HepG2 (cell line): Measurements from ENCODE around the gene METAP1D. TPM values are rescaled to one million over a fixed set of nuclear protein-coding genes. Genes with fewer than 3 reads are reported as not detected.
A peak's percentile ranks its signal among the peaks of the same experiment; 100 is the strongest.

ENCODE experiments used
- BHLHE40 ChIP-seq: IDR thresholded peaks from 2 replicates; pipeline ENCODE4 v1.6.1; 2011; ENCODE audit warnings: low read length, improper control_type of control experiment
- CHCHD3 ChIP-seq: sonication (generic); formaldehyde crosslinking; IDR thresholded peaks from 2 replicates; pipeline ENCODE4 v1.8.0; 2022; ENCODE audit warnings: mild to moderate bottlenecking, missing genetic modification reagents, moderate library complexity
- KDM6A ChIP-seq: IDR thresholded peaks from 2 replicates; pipeline ENCODE4 v1.6.1; 2016; ENCODE audit warnings: low read depth
- POLR2AphosphoS5 ChIP-seq: IDR thresholded peaks from 2 replicates; pipeline ENCODE4 v1.6.1; 2012; ENCODE audit warnings: low read depth, low read length
- PRMT3 ChIP-seq: sonication (generic); formaldehyde crosslinking; IDR thresholded peaks from 2 replicates; pipeline ENCODE4 v1.8.1; 2022; ENCODE audit warnings: low read depth, mild to moderate bottlenecking, moderate library complexity, missing genetic modification reagents, borderline replicate concordance
- RAD51 ChIP-seq: fragments of 450-650 bp; IDR thresholded peaks from 2 replicates; pipeline ENCODE4 v1.6.1; 2016; ENCODE audit warnings: borderline replicate concordance
- RFXAP ChIP-seq: sonication (generic); formaldehyde crosslinking; IDR thresholded peaks from 2 replicates; pipeline ENCODE4 v1.4.0; 2020; ENCODE audit warnings: missing genetic modification reagents, borderline replicate concordance
- TARDBP ChIP-seq: sonication (generic); formaldehyde crosslinking; IDR thresholded peaks from 2 replicates; pipeline ENCODE4 v1.8.0; 2022; ENCODE audit warnings: mild to moderate bottlenecking, missing genetic modification reagents
- TCF12 ChIP-seq, 2 experiments: fragments of 450-650 bp in 1 of 2; sonication (generic) in 1 of 2; formaldehyde crosslinking in 1 of 2; IDR thresholded peaks; 2 replicates each; pipeline versions ENCODE4 v1.6.1 to v1.8.0; 2017 to 2022; ENCODE audit warnings: antibody characterized with exemption in 1 of 2, mild to moderate bottlenecking in 1 of 2, missing genetic modification reagents in 1 of 2, moderate library complexity in 1 of 2
- TSC22D2 ChIP-seq: sonication (generic); formaldehyde crosslinking; IDR thresholded peaks from 2 replicates; pipeline ENCODE4 v1.5.1; 2020; ENCODE audit warnings: missing genetic modification reagents, mild to moderate bottlenecking, borderline replicate concordance
- ZNF17 ChIP-seq: sonication (generic); formaldehyde crosslinking; IDR thresholded peaks from 2 replicates; pipeline ENCODE4 v1.5.0; 2020; ENCODE audit warnings: mild to moderate bottlenecking, missing genetic modification reagents
- ZNF251 ChIP-seq: sonication (generic); formaldehyde crosslinking; IDR thresholded peaks from 2 replicates; pipeline ENCODE4 v1.9.0; 2021; ENCODE audit warnings: mild to moderate bottlenecking, missing genetic modification reagents
- ZNF260 ChIP-seq: sonication (generic); formaldehyde crosslinking; IDR thresholded peaks from 2 replicates; pipeline ENCODE4 v1.4.0; 2020; ENCODE audit warnings: missing genetic modification reagents, low read depth, mild to moderate bottlenecking, borderline replicate concordance
- ZNF282 ChIP-seq: fragments of 450-650 bp; IDR thresholded peaks from 2 replicates; pipeline ENCODE4 v1.6.1; 2018; ENCODE audit not compliant: partially characterized antibody
- ZNF337 ChIP-seq: sonication (generic); formaldehyde crosslinking; IDR thresholded peaks from 2 replicates; pipeline ENCODE4 v1.5.1; 2020; ENCODE audit warnings: missing genetic modification reagents, low read depth, mild to moderate bottlenecking, borderline replicate concordance
- ZNF546 ChIP-seq: sonication (generic); formaldehyde crosslinking; conservative IDR thresholded peaks from 2 replicates; pipeline ENCODE4 v1.8.1; 2023; ENCODE audit warnings: mild to moderate bottlenecking, missing genetic modification reagents
- ZNF607 ChIP-seq: sonication (generic); formaldehyde crosslinking; IDR thresholded peaks from 2 replicates; pipeline ENCODE4 v1.5.1; 2020; ENCODE audit warnings: missing genetic modification reagents, mild to moderate bottlenecking, borderline replicate concordance
- ZNF749 ChIP-seq: sonication (generic); formaldehyde crosslinking; IDR thresholded peaks from 2 replicates; pipeline ENCODE4 v1.8.0; 2022; ENCODE audit warnings: mild to moderate bottlenecking, missing genetic modification reagents, moderate library complexity, borderline replicate concordance
- ZNF891 ChIP-seq: sonication (generic); formaldehyde crosslinking; IDR thresholded peaks from 2 replicates; pipeline ENCODE4 v1.5.0; 2020; ENCODE audit warnings: mild to moderate bottlenecking, missing genetic modification reagents
- ZSCAN29 ChIP-seq: sonication (generic); formaldehyde crosslinking; conservative IDR thresholded peaks from 2 replicates; pipeline ENCODE4 v1.4.0; 2020; ENCODE audit warnings: mild to moderate bottlenecking, missing genetic modification reagents
- polyA plus RNA-seq, 8 experiments: library from polyadenylated mRNA; depleted of rRNA in 3 of 8; stranded (reverse) in 7 of 8; unstranded in 1 of 8; fragments of >200 nt; fragmentation: Illumina TruSeq in 4 of 8; extraction: Trizol in 4 of 8; gene quantifications; 2 replicates each; pipeline versions ENCODE4 v1.2.1 to v1.2.3, GENCODE V29; 2011 to 2016; ENCODE audit warnings: low read depth in 4 of 8, missing spikeins in 1 of 8, mixed read lengths in 1 of 8; ENCODE audit not compliant: insufficient read depth in 1 of 8
- total RNA-seq, 5 experiments: library from RNA; depleted of rRNA; stranded (reverse); fragments of >200 nt; fragmentation: Illumina TruSeq; extraction: Trizol; gene quantifications; 2 replicates each; pipeline ENCODE4 v1.2.3, GENCODE V29; 2016; ENCODE audit warnings: low read depth in 1 of 5
- TF ChIP-seq, protein P1 (sequence below): sonication (generic); formaldehyde crosslinking; IDR thresholded peaks from 2 replicates; pipeline ENCODE4 v1.5.0; 2020; ENCODE audit warnings: missing genetic modification reagents
- TF ChIP-seq, protein P2 (sequence below): sonication (generic); formaldehyde crosslinking; IDR thresholded peaks from 2 replicates; pipeline ENCODE4 v1.4.0; 2020; ENCODE audit warnings: missing genetic modification reagents, borderline replicate concordance
- TF ChIP-seq, protein P3 (sequence below): sonication (generic); formaldehyde crosslinking; IDR thresholded peaks from 2 replicates; pipeline ENCODE4 v1.4.0; 2020; ENCODE audit warnings: missing genetic modification reagents

Gene METAP1D
- total and polyA plus RNA-seq, 2 of the 13 experiments (the other 11 are each of a cell fraction or from before 2014, with no cell fraction given), result 14.7 to 21.6 TPM

DNA sequence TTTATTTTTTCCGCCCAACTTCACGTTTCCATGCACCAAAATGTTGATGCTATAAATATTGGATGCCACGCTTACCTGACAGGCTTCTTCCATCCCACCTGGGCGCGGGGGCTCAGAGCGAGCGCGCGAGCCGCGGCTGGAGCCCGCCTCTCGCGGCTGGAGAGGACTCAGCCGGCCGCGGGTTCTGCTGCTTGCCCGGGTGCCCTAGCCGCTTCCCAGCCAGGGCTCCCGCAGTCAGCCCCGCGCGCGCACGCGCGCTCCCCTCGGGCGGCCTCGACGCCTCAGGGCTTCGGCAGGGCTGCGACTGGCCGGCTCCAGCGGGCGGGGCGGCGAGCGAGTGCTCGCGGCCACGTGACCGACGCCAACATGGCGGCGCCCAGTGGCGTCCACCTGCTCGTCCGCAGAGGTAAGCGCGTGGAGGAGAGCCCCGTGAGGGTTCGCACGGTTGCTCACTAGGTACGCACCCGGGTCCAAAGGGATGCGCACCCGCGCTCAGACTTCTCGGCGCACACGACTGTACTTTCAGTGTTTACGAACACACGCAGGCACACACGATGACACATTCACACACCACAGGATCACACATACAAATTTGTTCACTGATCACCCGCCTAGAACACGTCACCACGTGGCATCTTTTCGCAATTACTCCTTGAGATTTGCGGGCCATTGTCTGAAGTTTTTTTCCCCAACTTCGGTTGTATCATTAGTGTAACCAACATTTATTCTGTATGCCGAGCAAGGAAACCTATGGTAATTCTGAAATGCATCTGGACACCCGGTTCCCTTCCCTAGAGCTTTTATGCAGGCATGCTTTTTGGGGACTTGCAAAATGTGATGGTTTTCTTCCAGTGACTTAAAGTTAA, at the start of gene METAP1D (continued):
- TF ChIP-seq ZNF607 (peak; percentile 99), TCF12 (IDR thresholded peaks at IDR 0.05) (no peak), TCF12 (CRISPR knock-in tag; IDR thresholded peaks at IDR 0.05) (peak; percentile 93), KDM6A (CRISPR knock-in tag) (0 out of 2 replicates have a peak, but pooled peaks have one; percentile 19), RAD51 (peak; percentile 90), ZSCAN29 (CRISPR knock-in tag) (peak; percentile 88), RFXAP (CRISPR knock-in tag) (peak; percentile 96), ZNF546 (CRISPR knock-in tag) (peak; percentile 98), ZNF260 (no peak), ZNF749 (CRISPR knock-in tag) (peak; percentile 100), ZNF251 (CRISPR knock-in tag) (no peak), BHLHE40 (peak; percentile 90), TARDBP (peak; percentile 88), POLR2AphosphoS5 (peak; percentile 89), ZNF282 (no peak), ZNF337 (CRISPR knock-in tag) (peak; percentile 82; the same call in 1 of the 2 replicates), ZNF891 (peak; percentile 98), TSC22D2 (peak; percentile 92), PRMT3 (CRISPR knock-in tag) (peak; percentile 76; the same call in 1 of the 2 replicates), CHCHD3 (peak; percentile 47; the same call in 1 of the 2 replicates), ZNF17 (CRISPR knock-in tag) (no peak)
- TF ChIP-seq, protein P1, sequence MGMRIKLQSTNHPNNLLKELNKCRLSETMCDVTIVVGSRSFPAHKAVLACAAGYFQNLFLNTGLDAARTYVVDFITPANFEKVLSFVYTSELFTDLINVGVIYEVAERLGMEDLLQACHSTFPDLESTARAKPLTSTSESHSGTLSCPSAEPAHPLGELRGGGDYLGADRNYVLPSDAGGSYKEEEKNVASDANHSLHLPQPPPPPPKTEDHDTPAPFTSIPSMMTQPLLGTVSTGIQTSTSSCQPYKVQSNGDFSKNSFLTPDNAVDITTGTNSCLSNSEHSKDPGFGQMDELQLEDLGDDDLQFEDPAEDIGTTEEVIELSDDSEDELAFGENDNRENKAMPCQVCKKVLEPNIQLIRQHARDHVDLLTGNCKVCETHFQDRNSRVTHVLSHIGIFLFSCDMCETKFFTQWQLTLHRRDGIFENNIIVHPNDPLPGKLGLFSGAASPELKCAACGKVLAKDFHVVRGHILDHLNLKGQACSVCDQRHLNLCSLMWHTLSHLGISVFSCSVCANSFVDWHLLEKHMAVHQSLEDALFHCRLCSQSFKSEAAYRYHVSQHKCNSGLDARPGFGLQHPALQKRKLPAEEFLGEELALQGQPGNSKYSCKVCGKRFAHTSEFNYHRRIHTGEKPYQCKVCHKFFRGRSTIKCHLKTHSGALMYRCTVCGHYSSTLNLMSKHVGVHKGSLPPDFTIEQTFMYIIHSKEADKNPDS (CRISPR knock-in tag), result peak; percentile 88; the same call in 1 of the 2 replicates
- TF ChIP-seq, protein P2, sequence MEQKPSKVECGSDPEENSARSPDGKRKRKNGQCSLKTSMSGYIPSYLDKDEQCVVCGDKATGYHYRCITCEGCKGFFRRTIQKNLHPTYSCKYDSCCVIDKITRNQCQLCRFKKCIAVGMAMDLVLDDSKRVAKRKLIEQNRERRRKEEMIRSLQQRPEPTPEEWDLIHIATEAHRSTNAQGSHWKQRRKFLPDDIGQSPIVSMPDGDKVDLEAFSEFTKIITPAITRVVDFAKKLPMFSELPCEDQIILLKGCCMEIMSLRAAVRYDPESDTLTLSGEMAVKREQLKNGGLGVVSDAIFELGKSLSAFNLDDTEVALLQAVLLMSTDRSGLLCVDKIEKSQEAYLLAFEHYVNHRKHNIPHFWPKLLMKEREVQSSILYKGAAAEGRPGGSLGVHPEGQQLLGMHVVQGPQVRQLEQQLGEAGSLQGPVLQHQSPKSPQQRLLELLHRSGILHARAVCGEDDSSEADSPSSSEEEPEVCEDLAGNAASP (CRISPR knock-in tag), result peak; percentile 83
- TF ChIP-seq, protein P3, sequence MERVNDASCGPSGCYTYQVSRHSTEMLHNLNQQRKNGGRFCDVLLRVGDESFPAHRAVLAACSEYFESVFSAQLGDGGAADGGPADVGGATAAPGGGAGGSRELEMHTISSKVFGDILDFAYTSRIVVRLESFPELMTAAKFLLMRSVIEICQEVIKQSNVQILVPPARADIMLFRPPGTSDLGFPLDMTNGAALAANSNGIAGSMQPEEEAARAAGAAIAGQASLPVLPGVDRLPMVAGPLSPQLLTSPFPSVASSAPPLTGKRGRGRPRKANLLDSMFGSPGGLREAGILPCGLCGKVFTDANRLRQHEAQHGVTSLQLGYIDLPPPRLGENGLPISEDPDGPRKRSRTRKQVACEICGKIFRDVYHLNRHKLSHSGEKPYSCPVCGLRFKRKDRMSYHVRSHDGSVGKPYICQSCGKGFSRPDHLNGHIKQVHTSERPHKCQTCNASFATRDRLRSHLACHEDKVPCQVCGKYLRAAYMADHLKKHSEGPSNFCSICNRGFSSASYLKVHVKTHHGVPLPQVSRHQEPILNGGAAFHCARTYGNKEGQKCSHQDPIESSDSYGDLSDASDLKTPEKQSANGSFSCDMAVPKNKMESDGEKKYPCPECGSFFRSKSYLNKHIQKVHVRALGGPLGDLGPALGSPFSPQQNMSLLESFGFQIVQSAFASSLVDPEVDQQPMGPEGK, result peak; percentile 54
